RPMI7951 (cell line): ENCODE measurements around the gene DYNLRB2. TPM values are rescaled to one million over a fixed set of nuclear protein-coding genes. Genes with fewer than 3 reads are reported as not detected.

Source experiments
- DNase-seq: peaks from one replicate; pipeline ENCODE4 v3.0.0-alpha.2; 2012; ENCODE audit warnings: low read depth
- total RNA-seq: library from RNA; depleted of rRNA; stranded (reverse); fragments of >200 nt; shearing (Covaris generic); gene quantifications from 2 replicates; pipeline ENCODE4 v1.2.3, GENCODE V29; 2014

DYNLRB2 gene
- total RNA-seq, 1 experiment from 2014 or later: not detected

- peak; percentile 14 for DNase-seq
Observed at GRCh38 chr16:80599466-80599865, 58.7 kb downstream of the DYNLRB2 start.
